Endodermal cell (in vitro differentiated cells): ENCODE data around the gene GAST. TPM values are rescaled to one million over a fixed set of nuclear protein-coding genes. Genes with fewer than 3 reads are reported as not detected.

Experiments used
- DNase-seq: peaks from one replicate; pipeline ENCODE4 v3.0.0-alpha.2; 2017
- H3K27ac ChIP-seq: 2 replicates; pipeline ENCODE4 v1.5.1; 2013; ENCODE audit warnings: mild to moderate bottlenecking, low read depth, low read length, moderate library complexity
- H3K27me3 ChIP-seq: 2 replicates; pipeline ENCODE4 v1.6.1; 2013; ENCODE audit warnings: mild to moderate bottlenecking, low read length, moderate library complexity; ENCODE audit not compliant: insufficient read depth, control insufficient read depth, poor library complexity, severe bottlenecking
- H3K36me3 ChIP-seq: 2 replicates; pipeline ENCODE4 v1.7.0; 2013; ENCODE audit warnings: mild to moderate bottlenecking, low read length, moderate library complexity; ENCODE audit not compliant: control insufficient read depth, insufficient read depth
- H3K4me1 ChIP-seq: one replicate; pipeline ENCODE4 v1.7.0; 2013; ENCODE audit warnings: low read length; ENCODE audit not compliant: control insufficient read depth, insufficient read depth
- H3K4me3 ChIP-seq: 2 replicates; pipeline ENCODE4 v1.5.1; 2013; ENCODE audit warnings: mild to moderate bottlenecking, low read length, moderate library complexity
- H3K9ac ChIP-seq: 2 replicates; pipeline ENCODE4 v1.6.1; 2013; ENCODE audit warnings: mild to moderate bottlenecking, low read length, moderate library complexity; ENCODE audit not compliant: poor library complexity, severe bottlenecking; ENCODE audit errors: extremely low read depth
- H3K9me3 ChIP-seq: 2 replicates; pipeline ENCODE4 v1.6.1; 2013; ENCODE audit warnings: mild to moderate bottlenecking, low read length, moderate library complexity; ENCODE audit not compliant: control insufficient read depth
- H3K27ac Mint-ChIP-seq: 2 replicates; pipeline ENCODE4 v1.8.0; 2020; ENCODE audit warnings: mixed read lengths
- H3K27me3 Mint-ChIP-seq: 2 replicates; pipeline ENCODE4 v1.8.0; 2021; ENCODE audit warnings: mild to moderate bottlenecking, mixed read lengths; ENCODE audit not compliant: insufficient read depth
- H3K36me3 Mint-ChIP-seq: 2 replicates; pipeline ENCODE4 v1.8.0; 2020; ENCODE audit warnings: low read depth, mixed read lengths
- H3K4me1 Mint-ChIP-seq: 2 replicates; pipeline ENCODE4 v1.8.0; 2020; ENCODE audit warnings: mixed read lengths
- H3K4me3 Mint-ChIP-seq: 2 replicates; pipeline ENCODE4 v1.8.0; 2020; ENCODE audit warnings: mild to moderate bottlenecking, moderate library complexity, mixed read lengths
- H3K9me3 Mint-ChIP-seq: 2 replicates; pipeline ENCODE4 v1.8.0; 2020; ENCODE audit warnings: mild to moderate bottlenecking, mixed read lengths
- WGBS, 2 experiments: methylation state at CpG; one replicate each; pipeline versions ENCODE4 v1.1.5 to v1.1.7; 2013; ENCODE audit warnings: missing lambda C conversion rate in 2 of 2, mixed read lengths in 1 of 2; ENCODE audit not compliant: insufficient coverage in 1 of 2, insufficient read length in 1 of 2; 5-methylcytosine and 5-hydroxymethylcytosine counted together
- total RNA-seq, 2 donors: library from RNA; stranded (reverse); fragmentation: NEBNext Ultra II Directional in 1 of 2; extraction: Animal tissue kit (Norgen Biotek cat#: 25700) in 1 of 2; gene quantifications; 2 replicates in 1 of 2; 3 replicates in 1 of 2; pipeline ENCODE4 v1.2.1, GENCODE V29; 2021
- TF ChIP-seq, protein P1 (sequence below): fragments of 200-600 bp; sonication (generic); conservative IDR thresholded peaks from 2 replicates; pipeline ENCODE4 v1.5.0; 2021; ENCODE audit warnings: antibody characterized with exemption, mild to moderate bottlenecking

Gene GAST
- total RNA-seq, 2 donors from 2014 or later = not detected

GRCh38 chr17:41664587-41665565, 47.3 kb upstream of the GAST start:
- 88 to 100% methylated on average over 5 to 13 of the region's 15 CpGs for WGBS, 2 experiments
- no peak overlapping the region for H3K27ac ChIP-seq
- H3K27ac Mint-ChIP-seq = no peak overlapping the region
- H3K4me3 ChIP-seq = no peak overlapping the region
- peaks cover 39% of the 10 kb centered on the region for H3K27me3 Mint-ChIP-seq
- no peaks in the 10 kb centered on the region for H3K36me3 ChIP-seq
- H3K4me1 Mint-ChIP-seq = peaks cover 15% of the 10 kb centered on the region
- H3K27me3 ChIP-seq = peaks cover 23% of the 10 kb centered on the region
- no peak overlapping the region for H3K4me3 Mint-ChIP-seq
- no peak for DNase-seq
- H3K9me3 ChIP-seq = no peaks in the 10 kb centered on the region
- no peak overlapping the region for H3K9ac ChIP-seq
- H3K36me3 Mint-ChIP-seq = no peaks in the 10 kb centered on the region
- TF ChIP-seq, protein P1, sequence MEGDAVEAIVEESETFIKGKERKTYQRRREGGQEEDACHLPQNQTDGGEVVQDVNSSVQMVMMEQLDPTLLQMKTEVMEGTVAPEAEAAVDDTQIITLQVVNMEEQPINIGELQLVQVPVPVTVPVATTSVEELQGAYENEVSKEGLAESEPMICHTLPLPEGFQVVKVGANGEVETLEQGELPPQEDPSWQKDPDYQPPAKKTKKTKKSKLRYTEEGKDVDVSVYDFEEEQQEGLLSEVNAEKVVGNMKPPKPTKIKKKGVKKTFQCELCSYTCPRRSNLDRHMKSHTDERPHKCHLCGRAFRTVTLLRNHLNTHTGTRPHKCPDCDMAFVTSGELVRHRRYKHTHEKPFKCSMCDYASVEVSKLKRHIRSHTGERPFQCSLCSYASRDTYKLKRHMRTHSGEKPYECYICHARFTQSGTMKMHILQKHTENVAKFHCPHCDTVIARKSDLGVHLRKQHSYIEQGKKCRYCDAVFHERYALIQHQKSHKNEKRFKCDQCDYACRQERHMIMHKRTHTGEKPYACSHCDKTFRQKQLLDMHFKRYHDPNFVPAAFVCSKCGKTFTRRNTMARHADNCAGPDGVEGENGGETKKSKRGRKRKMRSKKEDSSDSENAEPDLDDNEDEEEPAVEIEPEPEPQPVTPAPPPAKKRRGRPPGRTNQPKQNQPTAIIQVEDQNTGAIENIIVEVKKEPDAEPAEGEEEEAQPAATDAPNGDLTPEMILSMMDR = no peak
- no peaks in the 10 kb centered on the region for H3K9me3 Mint-ChIP-seq
- no peaks in the 10 kb centered on the region for H3K4me1 ChIP-seq

DNA sequence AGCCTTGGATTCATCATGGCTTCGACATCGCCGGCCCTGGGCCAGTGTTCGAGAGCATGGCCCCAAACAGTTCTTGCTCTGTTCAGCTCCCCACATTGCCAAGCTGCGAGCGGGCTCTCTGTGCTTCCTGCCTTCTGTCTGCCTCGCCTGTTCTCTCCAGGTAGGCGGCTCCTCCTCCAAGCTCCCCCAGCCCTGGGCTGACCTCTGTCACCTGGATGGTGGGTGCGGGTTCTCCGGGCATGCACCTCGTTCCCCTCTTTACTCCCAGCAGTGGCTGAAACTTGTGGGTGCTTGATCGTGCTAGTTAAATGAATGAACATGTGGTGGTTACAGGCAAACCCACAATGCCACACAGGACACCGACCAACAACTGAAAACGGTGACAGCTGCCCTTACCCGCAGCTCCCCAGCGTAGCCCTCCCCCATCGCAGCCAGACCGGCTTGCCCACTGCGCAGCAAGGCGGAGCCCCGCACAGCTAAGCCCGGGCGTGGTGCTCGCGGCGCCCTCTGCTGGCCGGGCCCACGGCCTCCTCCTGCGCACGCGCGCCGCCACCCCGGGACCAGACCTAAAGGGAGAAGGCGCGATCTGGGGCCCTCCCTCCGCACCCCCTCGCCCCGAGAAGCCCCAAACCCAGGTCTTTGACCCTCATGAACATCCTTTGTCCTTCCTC, 46.4 kb upstream of the GAST start:
- Mint-ChIP-seq H3K27ac (peak overlapping the region; percentile 74), H3K36me3 (no peaks in the 10 kb centered on the region), H3K4me3 (peak overlapping the region; percentile 60), H3K27me3 (peaks cover 36% of the 10 kb centered on the region), H3K4me1 (peaks cover 15% of the 10 kb centered on the region), H3K9me3 (no peaks in the 10 kb centered on the region)
- no peaks in the 10 kb centered on the region for H3K4me1 ChIP-seq
- peak overlapping the region; percentile 53 for H3K27ac ChIP-seq
- peak; percentile 98 for DNase-seq
- H3K9ac ChIP-seq = no peak overlapping the region
- 23 to 43% methylated on average over 17 to 39 of the region's 39 CpGs for WGBS, 2 experiments
- no peaks in the 10 kb centered on the region for H3K36me3 ChIP-seq
- H3K4me3 ChIP-seq = peak overlapping the region; percentile 58
- H3K27me3 ChIP-seq = peaks cover 23% of the 10 kb centered on the region
- H3K9me3 ChIP-seq = no peaks in the 10 kb centered on the region
- TF ChIP-seq, protein P1 = peak; percentile 98

- 8 to 31% methylated on average over 7 to 11 of the region's 11 CpGs for WGBS, 2 experiments
These were observed 45.9 kb upstream of the GAST start for GRCh38 chr17:41666237-41666641.

More at GRCh38 chr17:41666237-41666641, 45.9 kb upstream of the GAST start:
- Mint-ChIP-seq H3K4me1 (peaks cover 15% of the 10 kb centered on the region), H3K9me3 (no peaks in the 10 kb centered on the region), H3K36me3 (no peaks in the 10 kb centered on the region), H3K27ac (peak overlapping the region; percentile 74), H3K4me3 (peak overlapping the region; percentile 60), H3K27me3 (peaks cover 36% of the 10 kb centered on the region)
- DNase-seq = no peak
- Histone ChIP-seq H3K9ac (no peak overlapping the region), H3K4me1 (no peaks in the 10 kb centered on the region), H3K27ac (peak overlapping the region; percentile 53), H3K36me3 (no peaks in the 10 kb centered on the region), H3K4me3 (no peak overlapping the region), H3K27me3 (peaks cover 23% of the 10 kb centered on the region), H3K9me3 (no peaks in the 10 kb centered on the region)
- TF ChIP-seq, protein P1 = peak; percentile 33
